HUES48 (cell line): ENCODE measurements around the gene KRT73.

Experiments used
- H3K27ac ChIP-seq: one replicate; pipeline ENCODE4 v1.7.0; 2013; ENCODE audit warnings: low read depth, low read length, inconsistent platforms
- H3K27me3 ChIP-seq: 2 replicates; pipeline ENCODE4 v1.6.1; 2013; ENCODE audit warnings: mild to moderate bottlenecking, low read length; ENCODE audit not compliant: control insufficient read depth, insufficient read depth
- H3K36me3 ChIP-seq: 2 replicates; pipeline ENCODE4 v1.6.1; 2013; ENCODE audit warnings: low read length; ENCODE audit not compliant: control insufficient read depth, insufficient read depth
- H3K4me1 ChIP-seq: 2 replicates; pipeline ENCODE4 v1.6.1; 2013; ENCODE audit warnings: mild to moderate bottlenecking, low read length; ENCODE audit not compliant: control insufficient read depth, insufficient read depth
- H3K4me3 ChIP-seq: 2 replicates; pipeline ENCODE4 v1.5.1; 2013; ENCODE audit warnings: mild to moderate bottlenecking, low read depth, low read length
- H3K9ac ChIP-seq: 2 replicates; pipeline ENCODE4 v1.6.1; 2013; ENCODE audit warnings: mild to moderate bottlenecking, low read depth, low read length, moderate library complexity
- H3K9me3 ChIP-seq: 2 replicates; pipeline ENCODE4 v1.6.1; 2013; ENCODE audit warnings: low read length; ENCODE audit not compliant: control insufficient read depth, insufficient read depth

KRT73 gene

GRCh38 chr12:52658196-52658595 lies 39.8 kb upstream of the KRT73 start:
- Histone ChIP-seq H3K27ac (no peak overlapping the region), H3K36me3 (no peaks in the 10 kb centered on the region), H3K27me3 (no peaks in the 10 kb centered on the region), H3K9me3 (no peaks in the 10 kb centered on the region), H3K9ac (no peak overlapping the region), H3K4me1 (no peaks in the 10 kb centered on the region), H3K4me3 (no peak overlapping the region)

- H3K36me3 ChIP-seq: no peaks in the 10 kb centered on the region
- H3K27me3 ChIP-seq: no peaks in the 10 kb centered on the region
- H3K4me3 ChIP-seq: no peak overlapping the region
- H3K9me3 ChIP-seq: no peaks in the 10 kb centered on the region
- no peak overlapping the region for H3K27ac ChIP-seq
- no peaks in the 10 kb centered on the region for H3K4me1 ChIP-seq
- no peak overlapping the region for H3K9ac ChIP-seq
Observed at GRCh38 chr12:52657250-52657902, 39.0 kb upstream of the KRT73 start.

- H3K4me3 ChIP-seq: no peak overlapping the region
Observed at GRCh38 chr12:52656616-52657015, 38.3 kb upstream of the KRT73 start.

GRCh38 chr12:52655720-52656124 lies 37.4 kb upstream of the KRT73 start:
- no peaks in the 10 kb centered on the region for H3K4me1 ChIP-seq
- H3K9ac ChIP-seq: no peak overlapping the region
- no peaks in the 10 kb centered on the region for H3K36me3 ChIP-seq
- H3K4me3 ChIP-seq: no peak overlapping the region
- no peak overlapping the region for H3K27ac ChIP-seq
- 0 out of 2 replicates have a peak, but pooled peaks cover 4% of the 10 kb centered on the region for H3K9me3 ChIP-seq
- no peaks in the 10 kb centered on the region for H3K27me3 ChIP-seq

More at GRCh38 chr12:52656616-52657015, 38.3 kb upstream of the KRT73 start:
- no peak overlapping the region for H3K9ac ChIP-seq
- H3K27me3 ChIP-seq: no peaks in the 10 kb centered on the region
- 0 out of 2 replicates have a peak, but pooled peaks cover 4% of the 10 kb centered on the region for H3K9me3 ChIP-seq
- no peak overlapping the region for H3K27ac ChIP-seq
- no peaks in the 10 kb centered on the region for H3K36me3 ChIP-seq
- H3K4me1 ChIP-seq: no peaks in the 10 kb centered on the region

- H3K4me1 ChIP-seq: no peaks in the 10 kb centered on the region
- no peaks in the 10 kb centered on the region for H3K36me3 ChIP-seq
- no peak overlapping the region for H3K27ac ChIP-seq
- H3K27me3 ChIP-seq: no peaks in the 10 kb centered on the region
- no peak overlapping the region for H3K9ac ChIP-seq
- 0 out of 2 replicates have a peak, but pooled peaks cover 4% of the 10 kb centered on the region for H3K9me3 ChIP-seq
- no peak overlapping the region for H3K4me3 ChIP-seq
Observed at GRCh38 chr12:52655251-52655650, 36.9 kb upstream of the KRT73 start.

GRCh38 chr12:52651726-52652261 lies 33.4 kb upstream of the KRT73 start, which contains the start of gene KRT2:
TSS of gene KRT2 (minus strand) at chr12:52652211. CDS start at chr12:52652142, 69 bp downstream.
- H3K4me1 ChIP-seq: no peaks in the 10 kb centered on the region

GRCh38 chr12:52650520-52651081 lies 32.2 kb upstream of the KRT73 start:
- H3K27me3 ChIP-seq: no peaks in the 10 kb centered on the region
- H3K4me3 ChIP-seq: no peak overlapping the region
- H3K9me3 ChIP-seq: 0 out of 2 replicates have a peak, but pooled peaks cover 4% of the 10 kb centered on the region
- H3K36me3 ChIP-seq: no peaks in the 10 kb centered on the region
- no peak overlapping the region for H3K27ac ChIP-seq
- H3K4me1 ChIP-seq: no peaks in the 10 kb centered on the region
- no peak overlapping the region; the same call in 1 of the 2 replicates for H3K9ac ChIP-seq

More at GRCh38 chr12:52651726-52652261, 33.4 kb upstream of the KRT73 start, which contains the start of gene KRT2:
- H3K36me3 ChIP-seq: no peaks in the 10 kb centered on the region
- no peak within 1 kb of the TSS for H3K4me3 ChIP-seq
- H3K27ac ChIP-seq: no peak within 1 kb of the TSS
- H3K9me3 ChIP-seq: 0 out of 2 replicates have a peak, but pooled peaks cover 4% of the 10 kb centered on the region
- H3K27me3 ChIP-seq: no peaks in the 10 kb centered on the region
- no peak within 1 kb of the TSS for H3K9ac ChIP-seq

- Histone ChIP-seq H3K27me3 (no peaks in the 10 kb centered on the region), H3K9me3 (0 out of 2 replicates have a peak, but pooled peaks cover 4% of the 10 kb centered on the region), H3K4me1 (no peaks in the 10 kb centered on the region), H3K27ac (no peak overlapping the region), H3K36me3 (no peaks in the 10 kb centered on the region), H3K4me3 (no peak overlapping the region), H3K9ac (no peak overlapping the region)
Observed at GRCh38 chr12:52649066-52649465, 30.7 kb upstream of the KRT73 start.

GRCh38 chr12:52648012-52648550 lies 29.7 kb upstream of the KRT73 start:
- Histone ChIP-seq H3K4me1 (no peaks in the 10 kb centered on the region), H3K4me3 (no peak overlapping the region), H3K9ac (no peak overlapping the region), H3K27ac (no peak overlapping the region), H3K36me3 (no peaks in the 10 kb centered on the region), H3K27me3 (no peaks in the 10 kb centered on the region), H3K9me3 (0 out of 2 replicates have a peak, but pooled peaks cover 4% of the 10 kb centered on the region)

GRCh38 chr12:52647601-52648000 lies 29.2 kb upstream of the KRT73 start:
- Histone ChIP-seq H3K4me3 (no peak overlapping the region), H3K27me3 (no peaks in the 10 kb centered on the region), H3K4me1 (no peaks in the 10 kb centered on the region), H3K9ac (no peak overlapping the region), H3K9me3 (0 out of 2 replicates have a peak, but pooled peaks cover 4% of the 10 kb centered on the region), H3K36me3 (no peaks in the 10 kb centered on the region), H3K27ac (no peak overlapping the region)

- no peaks in the 10 kb centered on the region for H3K9me3 ChIP-seq
- no peaks in the 10 kb centered on the region for H3K36me3 ChIP-seq
- H3K9ac ChIP-seq: no peak overlapping the region
- H3K4me1 ChIP-seq: no peaks in the 10 kb centered on the region
- H3K4me3 ChIP-seq: no peak overlapping the region
- H3K27me3 ChIP-seq: no peaks in the 10 kb centered on the region
- H3K27ac ChIP-seq: no peak overlapping the region
Observed at GRCh38 chr12:52646613-52647012, 28.3 kb upstream of the KRT73 start.
